ENCODE results near the gene DCLRE1B.
"Not testable (repeated sequence)": the region's sequence is repeated elsewhere in the genome, so short reads cannot be mapped to it uniquely, and the experiment has no call there.

Gene DCLRE1B

GRCh38 chr1:113945329-113945728 is 40.2 kb downstream of the DCLRE1B start:
- no peak for TF ChIP-seq CTCF (conservative IDR thresholded peaks at IDR 0.05; ENCODE audit: control insufficient read depth, insufficient read depth, low read depth, low read length)
- no peak overlapping the region for H3K4me3 ChIP-seq (ENCODE audit: control insufficient read depth, low read depth, low read length)
- DNase-seq (ENCODE audit: low read depth), result no peak

- no peak for DNase-seq (ENCODE audit: low read depth)
- no peak overlapping the region for H3K4me3 ChIP-seq (ENCODE audit: control insufficient read depth, low read depth, low read length)
- no peak for TF ChIP-seq CTCF (conservative IDR thresholded peaks at IDR 0.05; ENCODE audit: control insufficient read depth, insufficient read depth, low read depth, low read length)
Measured at GRCh38 chr1:113946112-113946511, 41.0 kb downstream of the DCLRE1B start.

- no peak overlapping the region for H3K4me3 ChIP-seq (ENCODE audit: control insufficient read depth, low read depth, low read length)
Measured at GRCh38 chr1:113946678-113947387, 41.7 kb downstream of the DCLRE1B start.

GRCh38 chr1:113947388-113948107 is 42.4 kb downstream of the DCLRE1B start:
- no peak overlapping the region for H3K4me3 ChIP-seq (ENCODE audit: control insufficient read depth, low read depth, low read length)
- no peak for TF ChIP-seq CTCF (conservative IDR thresholded peaks at IDR 0.05; ENCODE audit: control insufficient read depth, insufficient read depth, low read depth, low read length)
- no peak for DNase-seq (ENCODE audit: low read depth)

More at GRCh38 chr1:113946678-113947387, 41.7 kb downstream of the DCLRE1B start:
- DNase-seq (ENCODE audit: low read depth), result no peak
- TF ChIP-seq CTCF (conservative IDR thresholded peaks at IDR 0.05; ENCODE audit: control insufficient read depth, insufficient read depth, low read depth, low read length), result no peak

- not testable (repeated sequence) for DNase-seq (ENCODE audit: low read depth); H3K4me3 ChIP-seq (ENCODE audit: control insufficient read depth, low read depth, low read length)
Measured at GRCh38 chr1:113948151-113948550, 43.0 kb downstream of the DCLRE1B start.

GRCh38 chr1:113949007-113949406 is 43.9 kb downstream of the DCLRE1B start:
- TF ChIP-seq CTCF (conservative IDR thresholded peaks at IDR 0.05; ENCODE audit: control insufficient read depth, insufficient read depth, low read depth, low read length), result peak; percentile 38
- H3K4me3 ChIP-seq (ENCODE audit: control insufficient read depth, low read depth, low read length), result no peak overlapping the region
- DNase-seq (ENCODE audit: low read depth), result peak; percentile 21

GRCh38 chr1:113950908-113951307 is 45.8 kb downstream of the DCLRE1B start:
- H3K4me3 ChIP-seq (ENCODE audit: control insufficient read depth, low read depth, low read length), result no peak overlapping the region
- no peak for DNase-seq (ENCODE audit: low read depth)
- no peak for TF ChIP-seq CTCF (conservative IDR thresholded peaks at IDR 0.05; ENCODE audit: control insufficient read depth, insufficient read depth, low read depth, low read length)
